Hindlimb muscle (tissue), 1 donor: Measurements from ENCODE around the gene SYT2. TPM values are rescaled to one million over a fixed set of nuclear protein-coding genes. Genes with fewer than 3 reads are reported as not detected.
"Not testable (repeated sequence)": the region's sequence is repeated elsewhere in the genome, so short reads cannot be mapped to it uniquely, and the experiment has no call there.

Experiments used
- DNase-seq: peaks from one replicate; pipeline ENCODE4 v3.0.0-alpha.2; 2013
- polyA plus RNA-seq: library from polyadenylated mRNA; unstranded; fragments of 120-200 nt; gene quantifications from one replicate; pipeline ENCODE4 v1.2.1, GENCODE V29; 2013; ENCODE audit not compliant: insufficient read length

SYT2 gene
- polyA plus RNA-seq, 1 donor: 0.39 TPM

- DNase-seq: no peak
Measured at GRCh38 chr1:202568410-202568809, 141.8 kb downstream of the SYT2 start.

- no peak for DNase-seq
Measured at GRCh38 chr1:202567738-202568137, 142.5 kb downstream of the SYT2 start.

GRCh38 chr1:202565890-202566602, 144.2 kb downstream of the SYT2 start:
- no peak for DNase-seq

GRCh38 chr1:202564958-202565495, 145.2 kb downstream of the SYT2 start:
- DNase-seq: no peak

GRCh38 chr1:202563818-202564217, 146.4 kb downstream of the SYT2 start:
- DNase-seq: no peak

GRCh38 chr1:202562444-202563060, 147.7 kb downstream of the SYT2 start:
- no peak for DNase-seq

GRCh38 chr1:202561726-202562443, 148.4 kb downstream of the SYT2 start:
- DNase-seq: no peak

GRCh38 chr1:202561240-202561639, 149.0 kb downstream of the SYT2 start:
- DNase-seq: no peak

- DNase-seq: not testable (repeated sequence)
Measured at GRCh38 chr1:202557662-202558061, 152.6 kb downstream of the SYT2 start.

GRCh38 chr1:202556037-202556436, 154.2 kb downstream of the SYT2 start:
- not testable (repeated sequence) for DNase-seq

- not testable (repeated sequence) for DNase-seq
Measured at GRCh38 chr1:202554619-202555018, 155.6 kb downstream of the SYT2 start.

- DNase-seq: no peak
Measured at GRCh38 chr1:202553560-202554038, 156.7 kb downstream of the SYT2 start.

GRCh38 chr1:202553078-202553477, 157.2 kb downstream of the SYT2 start:
- DNase-seq: not testable (repeated sequence)

- DNase-seq: not testable (repeated sequence)
Measured at GRCh38 chr1:202552615-202553014, 157.6 kb downstream of the SYT2 start.

GRCh38 chr1:202551683-202552082, 158.6 kb downstream of the SYT2 start:
- no peak for DNase-seq

- DNase-seq: not testable (repeated sequence)
Measured at GRCh38 chr1:202550088-202550487, 160.2 kb downstream of the SYT2 start.

- DNase-seq: no peak
Measured at GRCh38 chr1:202547215-202547614, 163.0 kb downstream of the SYT2 start.

- DNase-seq: not testable (repeated sequence)
Measured at GRCh38 chr1:202546796-202547195, 163.5 kb downstream of the SYT2 start.

GRCh38 chr1:202546377-202546776, 163.9 kb downstream of the SYT2 start:
- not testable (repeated sequence) for DNase-seq

- DNase-seq: not testable (repeated sequence)
Measured at GRCh38 chr1:202545647-202546303, 164.5 kb downstream of the SYT2 start.

GRCh38 chr1:202544766-202545449, 165.3 kb downstream of the SYT2 start:
- not testable (repeated sequence) for DNase-seq

GRCh38 chr1:202543537-202543936, 166.7 kb downstream of the SYT2 start:
- DNase-seq: not testable (repeated sequence)
